Neural progenitor cell (in vitro differentiated cells): Measurements from ENCODE around the gene PRDM2. TPM values are rescaled to one million over a fixed set of nuclear protein-coding genes. Genes with fewer than 3 reads are reported as not detected.

Experiments used
- DNase-seq: peaks from one replicate; pipeline ENCODE4 v3.0.0-alpha.2; 2016; ENCODE audit warnings: low spot score
- H2AFZ ChIP-seq: fragments of 200-600 bp; sonication (generic); replicated peaks from 2 replicates; pipeline ENCODE4 v1.6.1; 2016; ENCODE audit warnings: antibody characterized with exemption
- H3F3A ChIP-seq: fragments of 200-600 bp; sonication (generic); 2 replicates; pipeline ENCODE4 v1.6.1; 2016; ENCODE audit warnings: antibody characterized with exemption, low read depth
- H3K27ac ChIP-seq: fragments of 200-600 bp; sonication (generic); 2 replicates; pipeline ENCODE4 v1.5.1; 2016; ENCODE audit warnings: mild to moderate bottlenecking
- H3K27me3 ChIP-seq: fragments of 200-600 bp; sonication (generic); 2 replicates; pipeline ENCODE4 v1.6.1; 2016; ENCODE audit warnings: mild to moderate bottlenecking, moderate library complexity
- H3K36me3 ChIP-seq: fragments of 200-600 bp; sonication (generic); 2 replicates; pipeline ENCODE4 v1.5.1; 2016
- H3K4me1 ChIP-seq: fragments of 200-600 bp; sonication (generic); 2 replicates; pipeline ENCODE4 v1.6.1; 2016; ENCODE audit warnings: mixed run types
- H3K4me2 ChIP-seq: fragments of 200-600 bp; sonication (generic); 2 replicates; pipeline ENCODE4 v1.6.1; 2016
- H3K4me3 ChIP-seq: fragments of 200-600 bp; sonication (generic); 2 replicates; pipeline ENCODE4 v1.5.1; 2016
- H3K79me2 ChIP-seq: fragments of 200-600 bp; sonication (generic); 2 replicates; pipeline ENCODE4 v1.6.1; 2016; ENCODE audit warnings: low read depth
- H3K9ac ChIP-seq: fragments of 200-600 bp; sonication (generic); 2 replicates; pipeline ENCODE4 v1.6.1; 2016
- H3K9me3 ChIP-seq: fragments of 200-600 bp; sonication (generic); 2 replicates; pipeline ENCODE4 v1.5.1; 2016; ENCODE audit warnings: low read depth
- H4K20me1 ChIP-seq: fragments of 200-600 bp; sonication (generic); 2 replicates; pipeline ENCODE4 v1.6.1; 2016; ENCODE audit warnings: low read depth
- H3K27ac Mint-ChIP-seq: 3 replicates; pipeline ENCODE4 v1.8.0; 2021; ENCODE audit warnings: mixed read lengths
- H3K27me3 Mint-ChIP-seq: 2 replicates; pipeline ENCODE4 v1.8.0; 2022; ENCODE audit warnings: low read depth, mild to moderate bottlenecking, inconsistent platforms, moderate library complexity, mixed read lengths; ENCODE audit not compliant: insufficient read depth
- H3K36me3 Mint-ChIP-seq: 3 replicates; pipeline ENCODE4 v1.8.0; 2021; ENCODE audit warnings: mixed read lengths
- H3K4me1 Mint-ChIP-seq: 3 replicates; pipeline ENCODE4 v1.8.0; 2021; ENCODE audit warnings: mixed read lengths
- H3K4me3 Mint-ChIP-seq: 3 replicates; pipeline ENCODE4 v1.8.0; 2021; ENCODE audit warnings: mild to moderate bottlenecking, moderate library complexity, mixed read lengths
- H3K9me3 Mint-ChIP-seq: 3 replicates; pipeline ENCODE4 v1.8.0; 2020; ENCODE audit warnings: mixed read lengths
- EZH2 ChIP-seq: fragments of 200-600 bp; sonication (generic); IDR thresholded peaks from 2 replicates; pipeline ENCODE4 v1.6.1; 2017; ENCODE audit warnings: antibody characterized with exemption, mild to moderate bottlenecking, moderate library complexity
- EZH2phosphoT487 ChIP-seq: fragments of 200-600 bp; sonication (generic); IDR thresholded peaks from 2 replicates; pipeline ENCODE4 v1.6.1; 2017; ENCODE audit warnings: antibody characterized with exemption
- total RNA-seq: library from RNA; depleted of rRNA; stranded (reverse); fragments of >200 nt; gene quantifications from 2 replicates; pipeline ENCODE4 v1.2.3, GENCODE V29; 2015; ENCODE audit warnings: low replicate concordance
- TF ChIP-seq, protein P1 (sequence below): fragments of 200-600 bp; sonication (generic); IDR thresholded peaks from 2 replicates; pipeline ENCODE4 v1.5.1; 2017; ENCODE audit warnings: antibody characterized with exemption, mild to moderate bottlenecking

PRDM2 gene
- total RNA-seq, 1 donor from 2014 or later = 22.0 TPM

DNA sequence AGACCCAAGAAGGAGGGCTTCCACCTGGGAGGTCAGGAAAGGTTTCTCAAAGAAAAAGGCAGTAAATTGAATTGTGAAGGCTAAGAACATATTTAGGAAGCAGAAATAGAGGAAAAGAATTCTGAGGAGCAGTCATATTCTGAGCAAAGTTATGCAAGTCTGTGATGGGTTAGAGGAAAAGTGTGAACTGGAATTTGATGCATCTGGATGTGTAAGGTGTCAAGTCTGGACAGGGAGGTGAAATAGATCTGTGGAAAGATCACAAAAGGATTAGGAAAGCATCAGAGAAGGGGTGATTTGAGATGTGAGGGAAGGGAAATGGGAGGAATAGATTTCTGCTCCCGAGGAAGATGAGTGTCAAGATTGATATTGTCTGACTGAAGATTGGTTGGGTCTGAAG lies 18.1 kb upstream of the PRDM2 start:
- TF ChIP-seq, protein P1, sequence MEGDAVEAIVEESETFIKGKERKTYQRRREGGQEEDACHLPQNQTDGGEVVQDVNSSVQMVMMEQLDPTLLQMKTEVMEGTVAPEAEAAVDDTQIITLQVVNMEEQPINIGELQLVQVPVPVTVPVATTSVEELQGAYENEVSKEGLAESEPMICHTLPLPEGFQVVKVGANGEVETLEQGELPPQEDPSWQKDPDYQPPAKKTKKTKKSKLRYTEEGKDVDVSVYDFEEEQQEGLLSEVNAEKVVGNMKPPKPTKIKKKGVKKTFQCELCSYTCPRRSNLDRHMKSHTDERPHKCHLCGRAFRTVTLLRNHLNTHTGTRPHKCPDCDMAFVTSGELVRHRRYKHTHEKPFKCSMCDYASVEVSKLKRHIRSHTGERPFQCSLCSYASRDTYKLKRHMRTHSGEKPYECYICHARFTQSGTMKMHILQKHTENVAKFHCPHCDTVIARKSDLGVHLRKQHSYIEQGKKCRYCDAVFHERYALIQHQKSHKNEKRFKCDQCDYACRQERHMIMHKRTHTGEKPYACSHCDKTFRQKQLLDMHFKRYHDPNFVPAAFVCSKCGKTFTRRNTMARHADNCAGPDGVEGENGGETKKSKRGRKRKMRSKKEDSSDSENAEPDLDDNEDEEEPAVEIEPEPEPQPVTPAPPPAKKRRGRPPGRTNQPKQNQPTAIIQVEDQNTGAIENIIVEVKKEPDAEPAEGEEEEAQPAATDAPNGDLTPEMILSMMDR = no peak
- no peak for TF ChIP-seq EZH2
- no peaks in the 10 kb centered on the region for H3K9me3 Mint-ChIP-seq
- H3K27me3 Mint-ChIP-seq = peaks cover 2% of the 10 kb centered on the region

DNA sequence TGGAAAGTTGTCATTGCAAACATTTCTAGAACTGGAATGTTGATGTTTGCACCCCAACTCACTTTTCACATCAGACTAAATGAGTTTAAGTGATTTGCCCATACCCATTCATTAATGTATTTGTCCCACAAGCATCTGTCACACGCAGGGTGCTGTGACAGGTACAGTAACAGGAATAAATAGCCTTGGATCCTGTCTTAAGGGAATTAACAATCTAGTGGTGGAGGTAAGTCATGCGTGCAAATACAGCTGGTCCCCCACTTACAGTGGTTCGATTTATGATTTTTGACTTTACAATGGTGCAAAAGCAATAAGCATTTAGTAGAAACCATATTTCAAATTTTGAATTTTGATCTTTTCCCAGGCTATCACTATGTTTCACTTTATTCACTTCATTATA lies 17.5 kb upstream of the PRDM2 start:
- no peak overlapping the region for H3K4me3 ChIP-seq
- no peaks in the 10 kb centered on the region for H3K9me3 ChIP-seq
- no peaks in the 10 kb centered on the region for H3K79me2 ChIP-seq
- H3K4me2 ChIP-seq = no peak overlapping the region
- no peak overlapping the region for H3K27ac ChIP-seq
- Mint-ChIP-seq H3K4me1 (no peaks in the 10 kb centered on the region), H3K27ac (no peak overlapping the region), H3K27me3 (peaks cover 2% of the 10 kb centered on the region), H3K9me3 (no peaks in the 10 kb centered on the region), H3K4me3 (no peak overlapping the region), H3K36me3 (no peaks in the 10 kb centered on the region)
- TF ChIP-seq EZH2phosphoT487 (no peak), EZH2 (no peak)
- TF ChIP-seq, protein P1 = no peak
- no peaks in the 10 kb centered on the region for H3K36me3 ChIP-seq
- H3K27me3 ChIP-seq = peaks cover 3% of the 10 kb centered on the region
- H3K9ac ChIP-seq = no peak overlapping the region
- no peak for DNase-seq
- no peak overlapping the region for H2AFZ ChIP-seq
- no peaks in the 10 kb centered on the region for H3F3A ChIP-seq
- H3K4me1 ChIP-seq = no peaks in the 10 kb centered on the region
- H4K20me1 ChIP-seq = no peaks in the 10 kb centered on the region

More for the DNA sequence above, 18.1 kb upstream of the PRDM2 start:
- Mint-ChIP-seq H3K4me1 (no peaks in the 10 kb centered on the region), H3K36me3 (no peaks in the 10 kb centered on the region), H3K4me3 (no peak overlapping the region), H3K27ac (no peak overlapping the region)
- no peak overlapping the region for H2AFZ ChIP-seq
- H3K27me3 ChIP-seq = no peaks in the 10 kb centered on the region
- H3K4me3 ChIP-seq = no peak overlapping the region
- H3K4me1 ChIP-seq = no peaks in the 10 kb centered on the region
- H3F3A ChIP-seq = no peaks in the 10 kb centered on the region
- H4K20me1 ChIP-seq = no peaks in the 10 kb centered on the region
- H3K36me3 ChIP-seq = no peaks in the 10 kb centered on the region
- no peak for DNase-seq
- H3K27ac ChIP-seq = no peak overlapping the region
- no peak overlapping the region for H3K9ac ChIP-seq
- no peak overlapping the region for H3K4me2 ChIP-seq
- no peaks in the 10 kb centered on the region for H3K79me2 ChIP-seq
- H3K9me3 ChIP-seq = no peaks in the 10 kb centered on the region

DNA sequence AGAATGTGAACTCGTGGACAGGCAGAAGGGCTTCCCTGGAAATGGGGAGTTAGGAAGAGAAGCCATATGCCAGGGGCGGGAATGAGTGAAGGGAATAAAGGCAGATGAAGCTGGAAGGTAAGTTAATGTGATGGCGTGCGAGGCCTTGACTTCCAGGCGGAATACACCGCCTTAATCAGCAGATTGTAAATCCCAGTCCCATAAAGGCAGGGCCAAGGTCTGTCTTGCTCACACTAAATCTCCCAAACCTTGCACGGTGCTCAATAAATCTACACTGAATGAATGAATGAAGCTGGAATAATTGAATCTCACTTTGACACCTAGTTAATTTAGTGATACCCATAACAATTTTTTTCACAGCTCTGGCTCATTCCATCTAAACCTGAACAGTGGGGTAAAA lies 16.8 kb upstream of the PRDM2 start:
- Histone ChIP-seq H2AFZ (no peak overlapping the region), H3K79me2 (no peaks in the 10 kb centered on the region)
- H3K36me3 Mint-ChIP-seq = no peaks in the 10 kb centered on the region

More for the DNA sequence above, 16.8 kb upstream of the PRDM2 start:
- TF ChIP-seq EZH2phosphoT487 (no peak), EZH2 (no peak)
- TF ChIP-seq, protein P1 = no peak
- Mint-ChIP-seq H3K27me3 (peaks cover 2% of the 10 kb centered on the region), H3K4me1 (no peaks in the 10 kb centered on the region), H3K4me3 (no peak overlapping the region), H3K9me3 (no peaks in the 10 kb centered on the region), H3K27ac (no peak overlapping the region)
- Histone ChIP-seq H3K9ac (no peak overlapping the region), H3F3A (no peaks in the 10 kb centered on the region), H3K27ac (no peak overlapping the region), H3K9me3 (no peaks in the 10 kb centered on the region), H4K20me1 (no peaks in the 10 kb centered on the region), H3K36me3 (no peaks in the 10 kb centered on the region), H3K4me1 (no peaks in the 10 kb centered on the region), H3K4me2 (no peak overlapping the region), H3K27me3 (peaks cover 11% of the 10 kb centered on the region), H3K4me3 (no peak overlapping the region)
- DNase-seq = no peak
